ENCODE results near the gene ABHD16A.

DNA sequence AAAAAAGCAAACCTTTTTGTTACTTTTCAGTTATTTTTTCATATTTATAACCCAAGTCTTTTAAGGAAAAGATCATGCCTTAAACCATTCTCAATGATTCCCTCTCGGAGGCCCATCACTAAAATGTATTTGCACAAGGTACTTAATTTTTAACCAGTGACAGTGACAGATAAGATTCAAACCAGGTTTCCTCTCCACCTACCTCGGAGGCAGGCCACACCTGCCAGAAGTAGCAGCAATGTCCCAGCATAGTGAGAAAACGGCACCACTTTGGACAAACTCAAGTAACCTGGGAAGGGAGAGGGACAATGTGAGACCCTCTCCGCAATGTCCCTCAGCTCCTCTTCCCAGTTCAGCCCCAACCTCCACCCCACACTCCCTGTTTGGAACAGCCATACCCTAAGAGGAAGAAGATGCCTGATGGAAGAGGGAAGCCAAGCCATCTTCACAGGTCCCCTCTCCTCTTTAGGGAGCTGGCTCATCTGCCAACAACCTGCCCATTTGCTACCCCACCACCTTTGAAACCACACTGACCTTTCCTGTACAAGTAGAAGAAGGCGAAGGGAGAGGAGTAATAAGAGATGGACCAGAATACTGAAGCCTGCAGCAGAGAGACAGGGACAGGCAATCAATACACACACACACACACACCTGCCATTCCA lies 2.3 kb downstream of the ABHD16A start:
- TF ChIP-seq GATA3 (IDR thresholded peaks at IDR 0.05; ENCODE audit: low read depth, low read length) (no peak), GATA2 (IDR thresholded peaks at IDR 0.05; ENCODE audit: low read depth, low read length) (no peak)

Data from SH-SY5Y (cell line).